Loucy (cell line): ENCODE data around the gene LSM6.

ENCODE experiments used
- H2AFZ ChIP-seq: fragments of 200-600 bp; sonication (generic); 2 replicates; pipeline ENCODE4 v1.6.0; 2016; ENCODE audit warnings: antibody characterized with exemption, mild to moderate bottlenecking, low read length, moderate library complexity
- H3F3A ChIP-seq: fragments of 200-600 bp; 2 replicates; pipeline ENCODE4 v1.6.0; 2016; ENCODE audit warnings: antibody characterized with exemption, low read depth, mild to moderate bottlenecking
- H3K27me3 ChIP-seq: fragments of 200-600 bp; sonication (generic); 2 replicates; pipeline ENCODE4 v1.6.1; 2014; ENCODE audit warnings: low read length, mild to moderate bottlenecking; ENCODE audit not compliant: insufficient read depth, poor library complexity, severe bottlenecking
- H3K36me3 ChIP-seq: fragments of 200-600 bp; sonication (generic); 2 replicates; pipeline ENCODE4 v1.6.1; 2016; ENCODE audit warnings: low read length; ENCODE audit not compliant: insufficient read depth
- H3K4me1 ChIP-seq: fragments of 200-600 bp; sonication (generic); 2 replicates; pipeline ENCODE4 v1.5.1; 2014; ENCODE audit warnings: low read length, mild to moderate bottlenecking; ENCODE audit not compliant: insufficient read depth, poor library complexity, severe bottlenecking
- H3K4me2 ChIP-seq: fragments of 200-600 bp; sonication (generic); 2 replicates; pipeline ENCODE4 v1.6.0; 2014; ENCODE audit warnings: antibody characterized with exemption, low read length, low read depth, mild to moderate bottlenecking; ENCODE audit not compliant: poor library complexity, severe bottlenecking
- H3K4me3 ChIP-seq: fragments of 200-600 bp; sonication (generic); 2 replicates; pipeline ENCODE4 v1.5.1; 2014; ENCODE audit warnings: low read length, mild to moderate bottlenecking, mixed read lengths; ENCODE audit not compliant: poor library complexity, severe bottlenecking
- H3K79me2 ChIP-seq: fragments of 200-600 bp; sonication (generic); 2 replicates; pipeline ENCODE4 v1.6.1; 2014; ENCODE audit warnings: low read length; ENCODE audit not compliant: insufficient read depth
- H3K9ac ChIP-seq: fragments of 200-600 bp; sonication (generic); 2 replicates; pipeline ENCODE4 v1.6.0; 2014; ENCODE audit warnings: mild to moderate bottlenecking, low read depth, low read length, moderate library complexity; ENCODE audit not compliant: poor library complexity, severe bottlenecking
- H3K9me2 ChIP-seq: fragments of 200-600 bp; sonication (generic); replicated peaks from 2 replicates; pipeline ENCODE4 v1.6.1; 2016; ENCODE audit warnings: low read depth, low read length, mixed read lengths
- H3K9me3 ChIP-seq: fragments of 200-600 bp; sonication (generic); 2 replicates; pipeline ENCODE4 v1.6.1; 2014; ENCODE audit warnings: mild to moderate bottlenecking, antibody characterized with exemption, low read length, low read depth; ENCODE audit not compliant: insufficient read depth
- H4K20me1 ChIP-seq: fragments of 200-600 bp; sonication (generic); 2 replicates; pipeline ENCODE4 v1.6.0; 2014; ENCODE audit warnings: antibody characterized with exemption, low read length, mild to moderate bottlenecking; ENCODE audit not compliant: insufficient read depth, poor library complexity, severe bottlenecking
- EZH2phosphoT487 ChIP-seq: fragments of 200-600 bp; IDR thresholded peaks from 2 replicates; pipeline ENCODE4 v1.6.1; 2018; ENCODE audit warnings: antibody characterized with exemption, mild to moderate bottlenecking, moderate library complexity, borderline replicate concordance
- TF ChIP-seq, protein P1 (sequence below): fragments of 200-600 bp; sonication (generic); conservative IDR thresholded peaks from 2 replicates; pipeline ENCODE4 v1.5.1; 2014; ENCODE audit warnings: mild to moderate bottlenecking, antibody characterized with exemption, low read length

Gene LSM6

DNA sequence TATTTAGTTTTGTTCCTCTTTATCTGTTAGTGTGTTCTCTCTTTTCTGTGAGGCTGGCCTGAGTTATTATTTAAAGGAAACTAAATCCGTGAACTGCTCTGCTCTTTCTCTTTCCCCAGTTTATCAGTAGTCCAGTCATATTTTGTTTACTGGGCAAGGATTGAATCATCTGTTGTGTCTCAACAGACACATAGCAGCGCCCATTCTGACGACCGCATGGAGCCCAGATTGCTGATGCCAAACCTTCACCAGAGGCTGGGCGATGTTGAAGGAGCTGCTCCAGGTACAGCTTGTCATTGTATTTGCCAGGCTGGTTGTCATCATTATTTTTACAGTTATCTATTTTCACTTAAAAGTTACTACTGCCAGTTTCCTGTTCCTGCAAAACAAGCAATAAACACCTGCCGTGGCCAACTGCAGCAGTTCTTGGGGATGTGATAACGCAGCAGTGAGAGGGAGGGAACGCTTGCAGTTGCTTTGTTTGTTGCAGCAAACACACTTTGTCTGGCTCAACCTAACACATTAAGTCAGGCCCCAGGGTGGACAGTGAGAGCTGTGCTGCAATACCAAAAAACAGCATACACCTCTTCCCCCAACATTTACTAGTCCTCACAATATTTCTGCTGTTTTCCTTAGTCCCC lies 48.9 kb downstream of the LSM6 start:
- H3K4me3 ChIP-seq = no peak overlapping the region
- no peaks in the 10 kb centered on the region for H3F3A ChIP-seq
- peak overlapping the region; percentile 24; the same call in 1 of the 2 replicates for H2AFZ ChIP-seq
- H3K27me3 ChIP-seq = no peaks in the 10 kb centered on the region
- H3K36me3 ChIP-seq = no peaks in the 10 kb centered on the region
- H3K4me2 ChIP-seq = no peak overlapping the region
- H4K20me1 ChIP-seq = no peaks in the 10 kb centered on the region
- no peak for TF ChIP-seq EZH2phosphoT487
- TF ChIP-seq, protein P1, sequence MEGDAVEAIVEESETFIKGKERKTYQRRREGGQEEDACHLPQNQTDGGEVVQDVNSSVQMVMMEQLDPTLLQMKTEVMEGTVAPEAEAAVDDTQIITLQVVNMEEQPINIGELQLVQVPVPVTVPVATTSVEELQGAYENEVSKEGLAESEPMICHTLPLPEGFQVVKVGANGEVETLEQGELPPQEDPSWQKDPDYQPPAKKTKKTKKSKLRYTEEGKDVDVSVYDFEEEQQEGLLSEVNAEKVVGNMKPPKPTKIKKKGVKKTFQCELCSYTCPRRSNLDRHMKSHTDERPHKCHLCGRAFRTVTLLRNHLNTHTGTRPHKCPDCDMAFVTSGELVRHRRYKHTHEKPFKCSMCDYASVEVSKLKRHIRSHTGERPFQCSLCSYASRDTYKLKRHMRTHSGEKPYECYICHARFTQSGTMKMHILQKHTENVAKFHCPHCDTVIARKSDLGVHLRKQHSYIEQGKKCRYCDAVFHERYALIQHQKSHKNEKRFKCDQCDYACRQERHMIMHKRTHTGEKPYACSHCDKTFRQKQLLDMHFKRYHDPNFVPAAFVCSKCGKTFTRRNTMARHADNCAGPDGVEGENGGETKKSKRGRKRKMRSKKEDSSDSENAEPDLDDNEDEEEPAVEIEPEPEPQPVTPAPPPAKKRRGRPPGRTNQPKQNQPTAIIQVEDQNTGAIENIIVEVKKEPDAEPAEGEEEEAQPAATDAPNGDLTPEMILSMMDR = no peak
- H3K79me2 ChIP-seq = no peaks in the 10 kb centered on the region
- no peaks in the 10 kb centered on the region for H3K9me2 ChIP-seq
- no peaks in the 10 kb centered on the region for H3K4me1 ChIP-seq
- no peak overlapping the region for H3K9ac ChIP-seq
- H3K9me3 ChIP-seq = no peaks in the 10 kb centered on the region

DNA sequence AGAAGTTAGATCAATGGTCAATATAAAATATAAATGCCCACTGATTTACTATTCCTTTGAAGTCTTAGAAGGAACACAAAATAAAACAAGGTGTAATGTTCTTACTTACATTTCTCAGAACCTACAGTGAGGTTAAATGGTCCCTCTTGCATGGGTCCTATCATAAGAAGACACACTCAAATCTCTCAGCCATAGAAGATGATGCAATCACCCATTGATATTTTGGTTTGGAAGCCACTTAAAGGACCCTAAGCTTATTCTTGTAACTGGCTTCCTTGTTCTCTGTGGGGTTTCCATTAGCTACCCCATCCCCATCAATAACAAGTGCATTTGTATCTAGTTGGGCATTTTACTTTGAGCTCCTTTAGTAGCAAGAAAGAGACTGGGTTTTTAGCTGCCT lies 53.9 kb downstream of the LSM6 start:
- H3K4me3 ChIP-seq = no peak overlapping the region
- no peaks in the 10 kb centered on the region for H3K9me2 ChIP-seq
- no peaks in the 10 kb centered on the region for H3F3A ChIP-seq
- H3K9ac ChIP-seq = no peak overlapping the region
- no peaks in the 10 kb centered on the region for H4K20me1 ChIP-seq
- no peaks in the 10 kb centered on the region for H3K36me3 ChIP-seq
- H3K27me3 ChIP-seq = no peaks in the 10 kb centered on the region
- H3K4me1 ChIP-seq = peaks cover 7% of the 10 kb centered on the region
- no peaks in the 10 kb centered on the region for H3K9me3 ChIP-seq
- H3K79me2 ChIP-seq = no peaks in the 10 kb centered on the region
- no peak overlapping the region for H2AFZ ChIP-seq
- TF ChIP-seq EZH2phosphoT487 = no peak
- TF ChIP-seq, protein P1 = no peak
- no peak overlapping the region for H3K4me2 ChIP-seq

DNA sequence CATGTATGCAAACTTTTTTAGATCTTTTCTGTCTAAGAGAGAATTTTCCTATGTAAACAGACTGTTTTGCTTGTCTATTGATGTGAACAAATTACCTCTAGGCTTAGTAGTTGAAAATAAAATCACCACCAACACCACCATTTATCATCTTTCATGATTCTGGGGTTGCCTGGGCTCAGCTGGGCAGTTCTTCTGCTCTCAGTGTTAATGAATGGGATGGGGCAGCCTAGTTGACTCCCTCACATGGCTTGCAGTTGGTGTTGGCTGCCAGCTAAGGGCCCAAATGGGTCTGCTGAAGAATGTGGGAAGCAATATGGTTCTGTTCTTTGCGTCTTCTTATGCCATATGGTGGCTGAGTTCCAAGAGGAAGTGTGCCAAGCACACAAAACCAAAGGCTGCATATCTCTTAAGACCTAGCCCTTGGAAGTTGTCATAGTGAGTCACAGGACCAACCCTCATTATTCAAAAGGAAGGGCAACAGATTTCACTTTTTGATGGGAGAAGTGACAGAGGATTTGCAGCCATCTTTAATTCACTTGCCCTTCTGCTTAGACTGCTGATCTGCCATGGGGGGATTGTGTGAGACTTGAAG lies 56.7 kb downstream of the LSM6 start:
- TF ChIP-seq, protein P1 = no peak

More for the DNA sequence above, 56.7 kb downstream of the LSM6 start:
- H2AFZ ChIP-seq = no peak overlapping the region
- peaks cover 7% of the 10 kb centered on the region for H3K4me1 ChIP-seq
- no peak overlapping the region for H3K4me2 ChIP-seq
- H3K4me3 ChIP-seq = no peak overlapping the region
- no peak overlapping the region for H3K9ac ChIP-seq
- H3K9me3 ChIP-seq = no peaks in the 10 kb centered on the region
- no peaks in the 10 kb centered on the region for H4K20me1 ChIP-seq
- no peaks in the 10 kb centered on the region for H3K27me3 ChIP-seq
- no peaks in the 10 kb centered on the region for H3K36me3 ChIP-seq
- no peaks in the 10 kb centered on the region for H3K79me2 ChIP-seq
- H3F3A ChIP-seq = no peaks in the 10 kb centered on the region
- H3K9me2 ChIP-seq = no peaks in the 10 kb centered on the region
